GM21423 (cell line): Measurements from ENCODE around the gene AKAP13.
A peak's percentile ranks its signal among the peaks of the same experiment; 100 is the strongest.

ENCODE experiments used
- ATAC-seq: cut with Tn5 transposase; IDR thresholded peaks from one replicate; pipeline ENCODE4 v1.9.1; 2021; ENCODE audit warnings: mild to moderate bottlenecking, moderate library complexity; ENCODE audit not compliant: unreplicated experiment

Gene AKAP13

GRCh38 chr15:85773970-85774369, 393.6 kb downstream of the AKAP13 start:
- no peak for ATAC-seq

GRCh38 chr15:85777250-85778106, 397.1 kb downstream of the AKAP13 start:
- no peak for ATAC-seq

- ATAC-seq, result no peak
Observed at GRCh38 chr15:85778107-85778776, 397.8 kb downstream of the AKAP13 start.

- ATAC-seq, result no peak
Observed at GRCh38 chr15:85779249-85779648, 398.8 kb downstream of the AKAP13 start.

DNA sequence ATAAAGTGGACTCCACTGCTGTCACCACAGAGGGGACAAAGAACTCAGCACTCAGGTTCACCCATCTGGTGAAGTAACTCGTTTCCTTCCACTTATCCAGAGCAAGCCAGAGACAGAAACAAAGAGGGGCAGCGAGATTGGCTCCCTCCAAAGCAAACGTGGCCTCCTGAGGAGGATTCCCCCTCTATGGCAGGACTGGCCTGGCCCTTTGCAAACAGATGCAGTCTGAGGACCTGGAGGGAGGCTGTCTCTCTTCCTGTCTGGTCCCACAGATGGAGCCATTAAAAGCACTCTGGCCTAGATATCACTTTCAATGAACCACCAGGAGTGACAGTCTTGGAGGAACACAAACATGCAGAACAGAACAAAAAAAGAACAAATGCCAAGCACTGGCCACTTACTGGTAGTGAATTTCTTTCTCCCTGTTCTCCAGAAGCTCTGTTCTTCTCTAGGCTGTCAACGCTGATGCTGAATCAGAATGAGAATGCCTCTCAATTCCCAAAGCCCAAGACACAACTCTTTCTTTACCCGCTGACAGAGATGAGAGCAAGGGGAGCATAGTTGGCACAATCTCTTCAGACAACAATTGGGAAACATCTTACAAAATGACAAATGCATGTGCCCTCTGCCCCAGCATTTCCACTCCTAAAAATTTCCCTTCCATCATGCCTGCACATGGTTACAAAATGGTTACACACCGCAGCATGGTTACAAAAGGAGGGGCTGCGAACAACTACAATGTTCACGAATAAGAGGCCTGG, 400.0 kb downstream of the AKAP13 start:
- no peak for ATAC-seq

GRCh38 chr15:85781099-85781498, 400.7 kb downstream of the AKAP13 start:
- no peak for ATAC-seq

GRCh38 chr15:85782064-85782463, 401.7 kb downstream of the AKAP13 start:
- no peak for ATAC-seq

GRCh38 chr15:85785887-85786780, 405.7 kb downstream of the AKAP13 start:
- no peak for ATAC-seq

GRCh38 chr15:85786781-85787114, 406.3 kb downstream of the AKAP13 start:
- ATAC-seq, result no peak

DNA sequence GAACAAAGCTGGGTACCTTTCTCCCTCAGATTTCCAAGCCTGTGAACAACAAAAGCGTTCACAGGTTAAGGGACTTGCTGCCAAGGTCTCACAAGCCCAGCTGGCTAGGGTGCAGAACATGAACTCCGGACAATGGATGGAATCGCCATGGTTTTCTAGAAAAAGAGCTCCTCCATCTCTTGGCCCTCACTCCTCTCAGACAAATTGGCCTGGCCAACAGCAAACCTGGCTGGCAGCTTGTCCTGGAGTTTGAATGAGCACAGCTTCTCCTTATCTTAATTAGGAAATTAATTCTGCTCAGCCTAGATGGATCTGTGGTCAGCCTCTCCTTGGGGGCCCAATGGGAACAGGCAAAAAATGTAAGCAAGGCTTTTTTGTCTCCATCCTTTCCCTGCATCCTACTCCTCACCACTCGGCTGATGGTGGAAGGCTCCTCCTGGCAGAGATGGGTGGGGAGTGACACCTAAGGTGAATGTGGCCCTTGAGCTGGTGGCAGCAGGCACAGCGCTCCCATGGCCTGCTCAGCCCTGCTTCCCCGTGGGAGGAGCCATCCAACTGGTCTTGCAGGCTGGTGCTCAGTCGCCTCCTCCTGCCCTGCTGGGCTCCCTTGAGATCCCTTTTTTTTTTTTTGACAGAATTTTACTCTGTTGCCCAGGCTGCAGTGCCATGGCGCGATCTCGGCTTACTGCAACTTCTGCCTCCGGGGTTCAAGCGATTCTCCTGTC, 408.5 kb downstream of the AKAP13 start:
- no peak for ATAC-seq

DNA sequence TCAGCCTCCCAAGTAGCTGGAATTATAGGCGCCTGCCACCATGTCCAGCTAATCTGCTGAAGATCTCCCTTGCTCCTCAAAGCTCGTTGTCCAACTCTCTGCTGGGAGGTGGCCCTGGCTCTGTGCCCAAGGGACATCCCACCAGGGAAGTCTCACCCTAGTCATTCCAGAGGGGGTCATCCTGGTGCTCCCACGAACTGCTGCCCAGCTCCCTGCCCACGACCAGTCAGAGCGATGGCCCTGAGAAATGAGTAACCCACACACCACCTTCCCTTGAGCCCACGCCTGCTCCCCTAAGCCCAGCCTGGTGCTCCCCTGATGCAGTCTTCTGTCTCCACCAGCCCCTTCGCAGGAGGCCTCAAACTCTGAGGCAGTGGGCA, 409.1 kb downstream of the AKAP13 start:
- no peak for ATAC-seq

GRCh38 chr15:85792102-85792731, 411.8 kb downstream of the AKAP13 start:
- ATAC-seq, result no peak

- ATAC-seq, result no peak
Observed at GRCh38 chr15:85792912-85793590, 412.6 kb downstream of the AKAP13 start.

GRCh38 chr15:85793641-85794597, 413.5 kb downstream of the AKAP13 start:
- peak; percentile 37 for ATAC-seq

GRCh38 chr15:85794598-85795336, 414.4 kb downstream of the AKAP13 start, which contains the start of gene KLHL25:
Gene KLHL25, minus strand, starts transcription at chr15:85794925. Its CDS starts 25,115 bp downstream, at chr15:85769810.
- ATAC-seq, result peak; percentile 98

DNA sequence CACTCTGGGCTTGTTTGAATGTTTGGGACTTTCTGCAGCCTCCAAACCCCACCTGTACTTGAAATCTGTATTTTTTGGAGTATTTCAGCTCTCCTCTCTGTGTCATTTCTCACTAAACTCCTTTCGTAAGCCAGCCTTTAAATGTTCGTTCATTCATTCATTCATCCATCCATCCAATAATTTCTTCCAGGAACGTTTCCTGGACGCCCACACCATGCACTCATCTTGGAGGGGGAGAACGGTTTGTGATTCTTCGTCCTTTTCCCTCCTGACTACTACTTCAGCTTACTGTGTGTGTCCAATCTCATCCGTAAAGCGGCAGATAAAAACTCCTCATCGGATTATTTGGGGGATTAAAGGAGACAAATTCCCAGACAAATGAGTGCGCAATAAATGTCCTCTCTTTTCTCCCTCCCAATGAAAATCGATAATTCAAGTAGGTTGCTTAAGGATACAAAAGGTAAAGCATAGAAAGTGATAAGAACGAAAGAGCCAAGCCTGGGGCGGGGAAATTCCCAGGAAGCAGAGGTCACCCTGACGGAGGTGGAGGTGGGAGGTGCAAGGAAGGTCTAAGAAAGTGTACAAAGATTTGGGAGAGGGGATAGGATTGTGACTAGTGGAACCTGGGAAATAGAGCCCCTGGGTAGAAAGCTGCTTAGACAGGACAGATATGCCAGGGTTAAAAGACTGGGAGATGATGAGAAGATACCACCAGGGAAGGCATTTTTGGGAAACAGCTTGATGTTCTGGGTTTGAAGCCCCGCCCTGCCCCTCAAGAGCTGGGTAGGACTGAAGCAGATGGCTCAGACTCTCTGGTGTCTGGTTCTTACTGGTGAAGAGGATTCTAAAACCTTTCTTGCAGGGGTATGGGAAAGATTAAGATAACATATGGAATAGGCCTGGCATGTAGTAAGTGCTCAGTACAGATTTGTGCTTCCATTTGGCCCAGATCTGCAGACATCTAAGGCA, 415.2 kb downstream of the AKAP13 start:
- ATAC-seq, result no peak
